Natural killer cell treated with Interleukin-12 subunit alpha and Interleukin-12 subunit beta and Interleukin-15 and Interleukin-18, amount 100 ng/mL, for 72 hours (primary cell): Measurements from ENCODE around the gene PCDH1. TPM values are rescaled to one million over a fixed set of nuclear protein-coding genes. Genes with fewer than 3 reads are reported as not detected.
"Not testable (repeated sequence)": the region's sequence is repeated elsewhere in the genome, so short reads cannot be mapped to it uniquely, and the experiment has no call there.

Source experiments
- ATAC-seq, 2 donors: fragments of 150-1000 bp; cut with Tn5 transposase in 1 of 2; sonication (Bioruptor Pico), chemical (Tn5 transposase) in 1 of 2; 2 replicates each; pipeline ENCODE4 v1.10.0; 2021
- DNase-seq: peaks from one replicate; pipeline ENCODE4 v3.0.0; 2022; ENCODE audit warnings: low spot score
- H3K27ac Mint-ChIP-seq, 2 donors: 1 replicate in 1 of 2; 2 replicates in 1 of 2; pipeline ENCODE4 v1.8.0; 2022; ENCODE audit warnings: mixed read lengths in 2 of 2, mild to moderate bottlenecking in 1 of 2, moderate library complexity in 1 of 2
- H3K27me3 Mint-ChIP-seq, 2 donors: 1 replicate in 1 of 2; 2 replicates in 1 of 2; pipeline ENCODE4 v1.8.0; 2022; ENCODE audit warnings: mixed read lengths in 2 of 2
- H3K36me3 Mint-ChIP-seq: one replicate; pipeline ENCODE4 v1.8.0; 2022; ENCODE audit warnings: mixed read lengths
- H3K4me1 Mint-ChIP-seq, 2 donors: 1 replicate in 1 of 2; 2 replicates in 1 of 2; pipeline ENCODE4 v1.8.0; 2022; ENCODE audit warnings: low read depth in 2 of 2, mixed read lengths in 2 of 2, mild to moderate bottlenecking in 1 of 2
- H3K4me3 Mint-ChIP-seq: one replicate; pipeline ENCODE4 v1.8.0; 2022; ENCODE audit warnings: mixed read lengths
- H3K9me3 Mint-ChIP-seq: 2 replicates; pipeline ENCODE4 v1.8.0; 2022; ENCODE audit warnings: mixed read lengths
- total RNA-seq, 2 donors: library from RNA; stranded (reverse); gene quantifications; one replicate each; pipeline ENCODE4 v1.2.3, GENCODE V29; 2022

The PCDH1 gene
- total RNA-seq, 2 donors from 2014 or later = 1.8 to 5.9 TPM

- Mint-ChIP-seq H3K27me3 (peaks cover 23 to 31% of the 10 kb centered on the region in 2 donors), H3K36me3 (peaks cover 4% of the 10 kb centered on the region), H3K4me1 (peaks cover 4 to 5% of the 10 kb centered on the region in 2 donors), H3K4me3 (no peak overlapping the region), H3K9me3 (no peaks in the 10 kb centered on the region), H3K27ac (no peak overlapping the region)
- no peak for ATAC-seq
- no peak for DNase-seq
Observed at GRCh38 chr5:141910271-141910673, 32.1 kb upstream of the PCDH1 start.

- Mint-ChIP-seq H3K36me3 (no peaks in the 10 kb centered on the region), H3K27ac (no peak overlapping the region), H3K9me3 (no peaks in the 10 kb centered on the region), H3K27me3 (peaks cover 19 to 24% of the 10 kb centered on the region in 2 donors), H3K4me3 (no peak overlapping the region), H3K4me1 (peaks cover 0 to 4% of the 10 kb centered on the region in 2 donors)
- DNase-seq = no peak
- ATAC-seq = no peak
Observed at GRCh38 chr5:141909212-141909611, 31.0 kb upstream of the PCDH1 start.

- Mint-ChIP-seq H3K9me3 (no peaks in the 10 kb centered on the region), H3K4me1 (peaks cover 0 to 4% of the 10 kb centered on the region in 2 donors), H3K36me3 (no peaks in the 10 kb centered on the region), H3K4me3 (no peak overlapping the region), H3K27ac (no peak overlapping the region), H3K27me3 (peaks cover 22 to 23% of the 10 kb centered on the region in 2 donors)
- DNase-seq (no peak), ATAC-seq (no peak)
Observed at GRCh38 chr5:141908796-141909195, 30.6 kb upstream of the PCDH1 start.

- Mint-ChIP-seq H3K4me1 (no peaks in the 10 kb centered on the region), H3K27me3 (peaks cover 15 to 20% of the 10 kb centered on the region in 2 donors), H3K36me3 (no peaks in the 10 kb centered on the region)
Observed at GRCh38 chr5:141906972-141907371, 28.8 kb upstream of the PCDH1 start.

GRCh38 chr5:141906517-141906916 lies 28.3 kb upstream of the PCDH1 start:
- ATAC-seq (no peak), DNase-seq (no peak)
- H3K27me3 Mint-ChIP-seq = peaks cover 18 to 24% of the 10 kb centered on the region in 2 donors
- no peaks in the 10 kb centered on the region for H3K9me3 Mint-ChIP-seq
- H3K4me3 Mint-ChIP-seq = no peak overlapping the region
- H3K4me1 Mint-ChIP-seq = no peaks in the 10 kb centered on the region
- no peaks in the 10 kb centered on the region for H3K36me3 Mint-ChIP-seq
- no peak overlapping the region for H3K27ac Mint-ChIP-seq

More at GRCh38 chr5:141906972-141907371, 28.8 kb upstream of the PCDH1 start:
- ATAC-seq = no peak
- no peak for DNase-seq
- Mint-ChIP-seq H3K4me3 (no peak overlapping the region), H3K27ac (no peak overlapping the region), H3K9me3 (no peaks in the 10 kb centered on the region)

GRCh38 chr5:141904551-141904950 lies 26.3 kb upstream of the PCDH1 start:
- ATAC-seq = no peak

GRCh38 chr5:141903261-141903660 lies 25.1 kb upstream of the PCDH1 start:
- Mint-ChIP-seq H3K36me3 (no peaks in the 10 kb centered on the region), H3K9me3 (no peaks in the 10 kb centered on the region), H3K27ac (no peak overlapping the region), H3K4me3 (no peak overlapping the region), H3K4me1 (no peaks in the 10 kb centered on the region), H3K27me3 (peaks cover 15 to 28% of the 10 kb centered on the region in 2 donors)
- DNase-seq = no peak
- ATAC-seq = no peak

More at GRCh38 chr5:141904551-141904950, 26.3 kb upstream of the PCDH1 start:
- H3K36me3 Mint-ChIP-seq = no peaks in the 10 kb centered on the region
- no peak for DNase-seq
- no peak overlapping the region for H3K4me3 Mint-ChIP-seq
- peaks cover 17 to 28% of the 10 kb centered on the region in 2 donors for H3K27me3 Mint-ChIP-seq
- H3K27ac Mint-ChIP-seq = no peak overlapping the region
- H3K9me3 Mint-ChIP-seq = no peaks in the 10 kb centered on the region
- no peaks in the 10 kb centered on the region for H3K4me1 Mint-ChIP-seq

- Mint-ChIP-seq H3K4me1 (no peaks in the 10 kb centered on the region), H3K27ac (no peak overlapping the region), H3K27me3 (peaks cover 15 to 28% of the 10 kb centered on the region in 2 donors), H3K36me3 (no peaks in the 10 kb centered on the region), H3K4me3 (no peak overlapping the region), H3K9me3 (no peaks in the 10 kb centered on the region)
- ATAC-seq (no peak), DNase-seq (no peak)
Observed at GRCh38 chr5:141902015-141902814, 24.0 kb upstream of the PCDH1 start.

GRCh38 chr5:141898448-141899049 lies 20.3 kb upstream of the PCDH1 start:
- Mint-ChIP-seq H3K4me1 (no peaks in the 10 kb centered on the region), H3K9me3 (no peaks in the 10 kb centered on the region), H3K27ac (no peak overlapping the region), H3K27me3 (peaks cover 6 to 14% of the 10 kb centered on the region in 2 donors), H3K36me3 (no peaks in the 10 kb centered on the region), H3K4me3 (no peak overlapping the region)
- DNase-seq (no peak), ATAC-seq (no peak)

- ATAC-seq (no peak), DNase-seq (no peak)
Observed at GRCh38 chr5:141897425-141897824, 19.2 kb upstream of the PCDH1 start.

GRCh38 chr5:141890429-141890828 lies 12.2 kb upstream of the PCDH1 start:
- ATAC-seq, H3K36me3 Mint-ChIP-seq, H3K4me3 Mint-ChIP-seq, H3K4me1 Mint-ChIP-seq, H3K27ac Mint-ChIP-seq, DNase-seq, H3K9me3 Mint-ChIP-seq: not testable (repeated sequence)
- peaks cover 8 to 23% of the 10 kb centered on the region in 2 donors for H3K27me3 Mint-ChIP-seq

More at GRCh38 chr5:141897425-141897824, 19.2 kb upstream of the PCDH1 start:
- H3K27ac Mint-ChIP-seq = no peak overlapping the region
- no peaks in the 10 kb centered on the region for H3K9me3 Mint-ChIP-seq
- H3K4me1 Mint-ChIP-seq = no peaks in the 10 kb centered on the region
- H3K4me3 Mint-ChIP-seq = no peak overlapping the region
- H3K36me3 Mint-ChIP-seq = no peaks in the 10 kb centered on the region
- H3K27me3 Mint-ChIP-seq = peaks cover 6 to 13% of the 10 kb centered on the region in 2 donors

GRCh38 chr5:141889282-141889871 lies 11.2 kb upstream of the PCDH1 start:
- Mint-ChIP-seq H3K27ac (no peak overlapping the region), H3K4me1 (no peaks in the 10 kb centered on the region), H3K36me3 (no peaks in the 10 kb centered on the region), H3K27me3 (peaks cover 16 to 34% of the 10 kb centered on the region in 2 donors), H3K4me3 (no peak overlapping the region), H3K9me3 (no peaks in the 10 kb centered on the region)
- ATAC-seq = no peak
- DNase-seq = no peak

- DNase-seq (no peak), ATAC-seq (no peak)
- Mint-ChIP-seq H3K4me1 (peaks cover 13 to 15% of the 10 kb centered on the region in 2 donors), H3K9me3 (no peaks in the 10 kb centered on the region), H3K27ac (no peak overlapping the region), H3K36me3 (no peaks in the 10 kb centered on the region), H3K27me3 (peaks cover 37 to 58% of the 10 kb centered on the region in 2 donors), H3K4me3 (no peak overlapping the region)
Observed at GRCh38 chr5:141883892-141884318, 5.7 kb upstream of the PCDH1 start.
